ENCODE data around the gene EIF2AK2. TPM values are rescaled to one million over a fixed set of nuclear protein-coding genes. Genes with fewer than 3 reads are reported as not detected.

Gene EIF2AK2
- total RNA-seq, 1 donor from 2014 or later = 17.5 TPM

DNA sequence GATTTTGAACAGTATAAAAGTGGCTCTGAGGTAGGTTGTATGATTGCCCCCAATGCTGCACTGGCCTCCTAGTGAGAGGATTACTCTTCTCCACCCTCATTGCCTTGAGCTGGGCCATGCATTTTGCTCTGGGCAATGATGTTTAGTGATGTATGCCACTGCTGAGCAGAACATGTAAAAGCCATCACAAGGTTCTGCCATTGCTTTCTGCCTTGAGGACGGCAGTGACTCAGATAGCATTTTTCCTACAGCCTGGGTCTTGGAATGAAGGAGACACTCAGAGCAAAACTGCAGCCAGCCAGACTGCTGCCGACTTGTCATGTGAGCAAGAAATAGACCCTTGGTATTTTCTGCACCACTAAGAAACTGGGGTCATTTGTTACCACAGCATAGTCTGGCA, 44.8 kb downstream of the EIF2AK2 start:
- no peak for DNase-seq
- no peak for ATAC-seq (ENCODE audit: poor library complexity)
- intact Hi-C loops (cut with DNase I) = no loop called here

DNA sequence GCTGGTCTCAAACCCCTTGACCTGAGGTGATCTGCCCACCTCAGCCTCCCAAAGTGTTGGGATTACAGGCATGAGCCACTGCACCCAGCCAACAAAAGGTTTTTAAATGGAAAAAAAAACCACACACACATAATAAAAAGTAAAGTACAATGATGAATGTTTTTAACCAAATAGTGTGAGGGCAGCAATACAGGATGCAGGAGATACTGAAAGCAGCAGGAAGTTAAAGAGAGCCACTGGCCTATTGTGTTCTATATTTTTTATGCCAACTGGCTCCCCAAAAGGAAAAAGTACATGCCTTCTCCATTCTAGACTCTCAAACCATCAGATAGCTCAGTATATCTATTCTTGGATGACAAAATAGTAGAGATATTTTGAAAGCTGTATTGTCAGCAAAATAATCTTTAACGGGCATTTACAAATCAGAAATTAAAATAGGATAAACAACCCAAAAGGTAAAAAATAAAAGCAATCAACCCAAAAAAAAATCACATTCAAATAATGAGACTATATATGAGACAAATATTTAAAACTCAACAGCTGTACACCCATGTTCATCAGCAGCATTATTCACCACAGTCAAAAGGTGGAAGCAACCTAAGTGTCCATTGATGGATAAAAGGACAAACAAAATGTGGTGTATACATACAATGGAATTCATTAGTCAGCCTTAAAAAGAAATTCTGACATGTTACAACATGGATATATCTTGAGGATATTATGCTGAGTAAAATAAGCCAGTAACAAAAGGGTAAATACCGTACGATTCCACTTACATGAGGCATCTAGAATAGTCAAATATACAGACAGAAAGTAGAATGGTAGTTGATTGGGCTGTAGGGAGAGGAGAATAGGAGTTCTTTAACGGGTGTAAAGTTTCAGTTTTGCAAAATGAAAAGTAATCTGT, 46.2 kb downstream of the EIF2AK2 start:
- DNase-seq = no peak
- intact Hi-C loops (cut with DNase I) = no loop called here
- no peak for ATAC-seq (ENCODE audit: poor library complexity)

DNA sequence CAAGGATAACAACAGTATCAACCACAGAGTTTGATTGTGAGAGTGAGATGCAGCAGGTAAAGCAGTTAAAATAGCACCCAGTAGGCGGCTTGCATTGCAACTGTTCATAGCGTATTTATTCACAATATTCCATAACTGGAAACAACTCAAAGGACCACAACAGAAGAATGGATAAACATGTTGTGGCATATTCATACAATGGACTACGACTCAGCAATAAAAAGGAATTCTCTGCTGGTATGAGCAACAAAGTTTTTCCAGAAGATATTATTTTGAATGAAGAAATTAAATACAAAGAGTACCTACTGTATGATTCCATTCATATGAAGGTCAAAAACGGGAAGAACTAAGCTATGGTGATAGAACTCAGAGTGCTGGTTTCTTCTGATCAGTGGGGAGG, 47.3 kb downstream of the EIF2AK2 start:
- DNase-seq (no peak), ATAC-seq (ENCODE audit: poor library complexity) (no peak)
- intact Hi-C loops (cut with DNase I) = no loop called here

DNA sequence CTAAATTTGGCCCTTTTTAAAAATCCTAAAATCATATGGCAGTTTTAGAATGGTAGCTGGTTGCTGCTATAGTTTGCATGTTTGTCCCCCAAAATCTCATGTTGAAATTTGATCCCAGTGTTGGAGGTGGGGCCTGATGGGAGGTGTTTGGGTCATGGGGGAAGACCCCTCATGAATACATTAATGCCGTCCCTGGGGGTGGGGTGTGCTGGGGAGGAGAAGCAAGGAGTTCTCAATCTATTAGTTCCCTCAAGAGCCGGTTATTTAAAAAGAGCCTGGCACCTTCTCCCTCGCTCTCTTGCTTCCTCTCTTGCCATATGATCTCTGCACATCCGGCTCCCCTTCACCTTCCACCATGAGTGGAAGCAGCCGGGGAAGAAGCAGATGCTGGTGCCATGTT, 51.6 kb downstream of the EIF2AK2 start:
- intact Hi-C loops (cut with DNase I) = no loop called here
- DNase-seq (no peak), ATAC-seq (ENCODE audit: poor library complexity) (no peak)

DNA sequence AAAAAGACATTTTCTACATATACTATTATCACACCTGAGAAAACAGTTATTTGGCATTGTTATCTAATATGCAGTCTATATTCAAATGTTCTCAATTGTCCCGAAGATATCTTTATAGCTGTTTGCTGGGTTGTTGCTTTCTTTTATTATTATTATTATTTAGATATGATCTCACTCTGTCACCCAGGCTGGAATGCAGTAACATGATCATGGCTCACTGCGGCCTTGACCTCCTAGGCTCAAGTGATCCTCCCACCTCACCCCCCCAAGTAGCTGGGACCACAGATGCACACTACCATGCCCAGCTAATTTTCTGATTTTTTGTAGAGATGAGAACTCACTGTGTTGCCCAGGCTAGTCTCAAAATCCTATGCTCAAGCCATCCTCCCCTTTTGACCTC, 52.6 kb downstream of the EIF2AK2 start:
- no peak for ATAC-seq (ENCODE audit: poor library complexity)
- no peak for DNase-seq
- intact Hi-C loops (cut with DNase I) = no loop called here

DNA sequence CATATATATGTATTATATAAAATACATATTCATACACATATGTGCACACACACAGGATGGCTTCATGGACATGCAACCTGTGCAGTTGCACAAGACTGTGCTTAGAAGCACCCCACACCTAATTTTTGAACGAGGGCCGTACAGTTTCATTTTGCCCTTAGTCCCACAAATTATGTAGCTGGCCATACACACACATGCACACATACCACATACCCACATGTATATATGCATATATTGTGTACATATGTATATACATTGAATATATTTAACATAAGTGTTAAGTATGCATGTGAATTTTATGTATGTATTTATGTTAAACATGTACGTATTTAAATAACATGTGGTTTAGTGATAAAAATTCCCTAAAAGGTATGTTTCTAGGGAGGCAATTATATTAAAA, 54.2 kb downstream of the EIF2AK2 start:
- DNase-seq (no peak), ATAC-seq (ENCODE audit: poor library complexity) (no peak)
- intact Hi-C loops (cut with DNase I) = no loop called here

DNA sequence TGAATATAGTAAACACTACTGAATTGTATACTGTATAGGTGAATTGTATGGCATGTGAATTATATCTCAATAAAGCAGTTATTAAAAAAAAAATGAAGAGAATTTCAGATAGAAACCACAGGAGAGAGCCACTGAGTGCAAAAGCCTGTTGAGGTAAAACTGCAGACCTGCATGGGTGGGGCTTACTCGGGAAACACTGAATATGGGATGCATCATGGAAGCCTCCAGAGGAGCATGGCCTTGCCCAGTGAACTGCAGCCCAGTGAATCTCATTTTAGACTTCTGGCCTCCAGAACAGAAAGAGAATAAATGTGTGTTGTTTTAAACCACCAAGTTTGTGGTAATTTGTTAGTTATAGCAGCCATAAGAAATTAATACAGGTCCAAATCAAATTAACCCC, 56.7 kb downstream of the EIF2AK2 start:
- ATAC-seq (ENCODE audit: poor library complexity) (no peak), DNase-seq (no peak)
- intact Hi-C loops (cut with DNase I) = no loop called here

DNA sequence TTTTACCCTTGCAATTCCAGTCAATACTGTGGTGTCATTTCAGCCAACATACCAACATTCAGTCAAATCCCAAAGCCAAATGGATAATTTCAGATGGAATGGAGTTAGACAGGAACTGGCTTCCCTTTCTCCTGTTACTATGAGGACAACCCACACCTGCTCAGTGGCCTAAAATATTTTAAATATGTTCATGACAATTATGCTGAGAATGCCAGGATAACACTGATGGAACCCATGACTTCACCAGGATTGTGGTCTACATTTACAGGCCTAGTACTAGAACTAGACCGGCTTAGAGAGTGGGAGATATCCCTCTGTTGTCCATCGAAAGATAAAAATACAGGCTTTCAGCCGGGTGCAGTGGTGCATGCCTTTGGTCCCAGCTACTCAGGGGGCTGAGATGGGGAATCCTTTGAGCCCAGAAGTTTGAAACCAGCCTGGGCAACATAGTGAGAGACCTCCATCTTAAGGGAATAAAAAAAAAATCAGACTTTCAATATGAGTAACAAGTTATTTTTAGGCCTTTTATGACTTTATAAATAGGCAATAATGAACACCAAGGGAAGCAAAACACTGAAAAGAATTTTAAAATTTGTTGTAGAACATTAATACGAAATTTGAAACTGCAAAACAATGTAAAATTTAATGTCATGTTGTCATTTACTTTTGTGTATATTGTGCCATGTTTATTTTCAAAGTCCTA, 58.2 kb downstream of the EIF2AK2 start:
- DNase-seq (no peak), ATAC-seq (ENCODE audit: poor library complexity) (no peak)
- intact Hi-C loops (cut with DNase I) = no loop called here

DNA sequence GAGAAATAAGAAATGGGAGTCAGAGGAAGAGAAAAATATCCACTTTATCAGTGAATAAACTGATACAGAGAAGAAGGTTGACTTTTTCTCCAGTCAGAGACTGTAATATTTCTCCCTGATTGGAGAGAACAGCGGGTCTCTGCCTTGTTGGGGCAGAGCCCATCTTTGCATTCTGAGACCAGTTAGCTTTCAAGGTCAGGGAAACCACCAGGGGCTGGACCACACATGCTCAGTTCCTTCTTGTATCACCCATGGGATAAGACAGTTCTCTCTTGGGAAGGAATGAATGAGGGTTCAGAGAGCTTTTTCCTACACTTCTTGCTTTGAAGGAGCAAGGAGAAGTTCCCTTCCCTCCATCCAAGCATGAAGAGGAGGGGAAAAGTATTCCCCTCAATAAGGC, 60.2 kb downstream of the EIF2AK2 start:
- ATAC-seq (ENCODE audit: poor library complexity) (no peak), DNase-seq (no peak)
- intact Hi-C loops (cut with DNase I) = no loop called here

DNA sequence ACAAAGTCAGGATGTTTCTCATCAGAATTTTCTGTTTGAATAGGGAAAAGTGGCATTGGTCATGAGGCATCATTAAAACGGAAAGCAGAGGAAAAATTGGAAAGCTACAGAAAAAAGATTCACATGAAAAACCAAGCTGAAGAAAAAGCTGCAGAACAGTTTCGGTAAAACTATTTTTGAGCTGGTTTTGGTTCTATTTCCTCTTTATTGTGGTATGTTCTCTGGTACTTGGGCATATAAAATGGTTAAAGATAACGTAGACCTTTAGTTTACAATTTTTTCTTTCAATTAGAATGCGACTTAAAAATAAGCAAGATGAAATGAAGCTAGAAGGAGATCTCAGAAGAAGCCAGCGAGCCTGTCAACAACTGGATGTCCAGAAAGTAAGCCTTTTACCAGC, 64.9 kb downstream of the EIF2AK2 start:
- intact Hi-C loops (cut with DNase I) = no loop called here
- DNase-seq (no peak), ATAC-seq (ENCODE audit: poor library complexity) (no peak)

DNA sequence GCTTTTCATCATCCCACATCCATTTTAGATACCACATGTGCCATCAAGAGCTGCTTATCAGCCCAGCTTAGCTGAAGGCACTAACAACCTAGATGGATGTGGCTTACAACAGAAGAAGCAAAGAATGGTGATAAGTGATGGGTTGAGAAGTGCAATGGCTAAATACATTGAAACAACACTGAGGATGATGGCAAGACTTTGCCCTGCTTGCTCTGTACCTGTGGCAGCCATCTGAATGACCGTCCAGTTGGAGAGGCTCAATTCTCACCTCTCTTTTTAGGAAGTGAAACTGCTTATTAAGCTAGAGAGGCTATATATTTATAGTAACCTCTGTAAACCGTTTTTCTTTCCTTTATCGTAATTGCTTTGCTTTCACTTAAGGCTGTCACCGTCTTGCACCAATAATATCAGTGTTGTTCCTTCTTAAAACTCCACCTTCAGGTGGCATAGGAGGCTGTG, 66.7 kb downstream of the EIF2AK2 start:
- no peak for DNase-seq
- intact Hi-C loops (cut with DNase I) = no loop called here
- no peak for ATAC-seq (ENCODE audit: poor library complexity)

DNA sequence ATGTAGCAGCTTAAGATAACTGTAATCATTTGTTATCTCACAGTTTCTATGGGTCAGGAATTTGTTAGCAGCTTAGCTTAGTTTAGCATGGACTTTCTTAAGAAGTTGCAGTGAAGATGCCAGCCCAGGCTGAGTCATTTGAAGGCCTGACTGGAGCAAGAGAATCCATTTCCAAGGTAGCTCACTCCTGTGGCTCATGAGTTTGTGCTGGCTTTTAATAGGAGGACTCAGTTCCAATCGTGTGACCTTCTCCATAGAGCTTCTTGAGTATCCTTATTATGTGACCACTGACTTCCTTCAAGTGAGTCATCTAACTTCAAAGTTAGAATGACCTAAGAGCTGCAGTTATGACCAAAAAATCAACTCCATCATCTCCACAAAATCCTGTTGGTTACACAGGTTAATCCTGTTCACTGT, 71.0 kb downstream of the EIF2AK2 start:
- intact Hi-C loops (cut with DNase I) = no loop called here
- DNase-seq (no peak), ATAC-seq (ENCODE audit: poor library complexity) (no peak)

DNA sequence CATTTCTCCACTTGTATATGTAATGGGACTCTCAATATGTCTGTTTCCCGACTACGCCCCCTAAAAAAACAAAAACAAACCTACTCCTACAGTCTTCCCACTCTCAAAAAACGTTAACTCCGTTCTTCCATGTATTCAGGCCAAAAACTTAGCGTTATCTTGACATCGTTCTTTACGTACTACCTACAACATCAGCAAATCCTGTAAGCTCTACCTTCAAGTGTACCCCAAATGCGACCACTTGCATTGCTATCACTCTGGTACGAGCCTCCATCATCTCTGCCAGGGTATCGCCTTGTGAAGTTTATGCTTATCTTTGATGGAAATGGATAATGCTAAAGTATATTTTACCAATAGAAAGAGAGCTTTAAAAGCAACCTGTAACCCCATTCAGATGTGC, 72.0 kb downstream of the EIF2AK2 start:
- ATAC-seq (ENCODE audit: poor library complexity) (no peak), DNase-seq (no peak)
- intact Hi-C loops (cut with DNase I) = no loop called here

DNA sequence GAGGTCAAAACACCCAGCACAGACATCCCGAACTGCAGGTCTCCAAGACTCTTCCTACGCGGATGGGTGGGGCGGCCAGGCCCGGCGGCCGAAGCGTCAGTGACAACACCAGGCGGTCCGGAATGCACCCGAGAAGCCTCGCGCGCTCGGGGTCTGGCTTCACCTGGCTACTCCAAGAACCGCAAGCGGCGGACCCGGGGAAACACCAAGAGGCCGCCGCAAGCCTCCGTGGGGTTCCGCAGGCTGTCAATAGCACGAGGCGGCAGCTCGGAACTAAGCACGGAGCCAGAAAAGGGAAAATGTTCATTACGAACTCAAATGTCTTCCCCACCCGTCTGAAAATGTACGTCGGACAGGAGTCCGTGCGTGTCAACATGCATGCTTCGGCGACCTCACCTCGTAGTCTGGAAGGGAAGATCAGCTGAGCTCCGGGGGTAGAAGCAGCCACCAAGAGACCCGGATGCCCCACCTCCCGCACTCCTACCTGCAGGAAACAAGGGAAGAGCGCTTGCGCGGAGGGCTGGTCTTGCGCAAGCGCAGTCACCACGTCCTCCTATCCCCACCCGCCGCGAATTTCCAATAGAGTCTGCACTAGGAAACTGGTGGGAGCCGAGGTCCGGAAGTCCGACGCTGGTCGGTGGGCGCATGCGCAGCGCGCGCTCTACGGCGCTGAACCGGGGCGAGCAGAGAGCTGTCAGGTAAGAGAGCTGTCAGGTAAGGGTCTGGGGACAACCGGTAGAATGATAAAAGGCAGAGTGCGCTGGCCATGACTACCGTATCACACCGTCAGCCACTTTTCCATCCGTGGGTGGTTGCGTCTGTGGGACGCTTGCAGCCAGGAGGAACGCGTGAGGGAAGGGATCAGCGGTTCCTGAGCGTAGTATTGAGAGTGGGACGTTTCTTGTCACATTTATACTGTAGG, 72.6 kb downstream of the EIF2AK2 start, which contains the start of the genes GPATCH11 and HEATR5B:
GPATCH11 (plus strand) TSS at position 646 of the 922 bp plus-strand sequence. CDS start 3,864 bp downstream, outside the sequence.
HEATR5B (minus strand) TSS at position 500 of the 922 bp plus-strand sequence. CDS start 958 bp downstream, outside the sequence.
- DNase-seq = peak; percentile 96
- intact Hi-C loops (cut with DNase I) = no loop called here
- peak; percentile 99 for ATAC-seq (ENCODE audit: poor library complexity)

DNA sequence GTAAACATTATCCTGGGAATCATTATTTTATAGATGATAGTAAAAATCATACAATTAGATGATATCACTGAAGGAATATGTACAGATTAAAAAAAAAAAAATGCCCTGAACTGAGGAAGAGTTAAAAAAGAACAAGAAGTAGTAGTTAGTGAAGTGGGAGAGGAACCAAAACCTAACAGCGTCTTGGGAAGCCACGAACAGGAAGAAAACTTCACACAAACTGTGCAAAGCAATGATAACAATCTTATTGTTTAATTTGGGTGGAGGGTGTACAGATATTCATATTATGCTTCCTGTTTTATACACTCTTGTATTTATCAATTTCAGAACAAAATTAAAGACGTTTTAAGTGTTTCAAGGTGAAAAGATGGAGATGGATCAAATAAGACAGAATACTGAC, 76.1 kb downstream of the EIF2AK2 start:
- intact Hi-C loops (cut with DNase I) = no loop called here
- ATAC-seq (ENCODE audit: poor library complexity) (no peak), DNase-seq (no peak)

DNA sequence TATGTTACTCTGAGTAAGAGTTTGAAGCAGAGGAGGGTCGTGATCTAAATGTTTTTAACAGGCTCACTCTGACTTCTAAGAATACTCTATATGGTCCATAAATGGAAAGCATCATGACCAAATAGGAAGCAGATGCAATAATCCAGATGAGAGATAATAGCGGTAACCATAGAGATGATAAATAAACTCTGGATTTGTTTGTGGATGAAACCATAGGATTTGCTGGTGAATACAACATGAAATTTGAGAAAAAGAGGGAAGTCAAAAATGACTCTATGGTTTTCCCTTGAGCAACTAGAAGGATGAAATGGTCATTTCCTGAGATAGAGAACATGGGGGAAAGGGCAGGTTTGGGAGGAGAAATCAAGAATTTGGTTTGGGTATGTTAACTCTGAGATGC, 76.5 kb downstream of the EIF2AK2 start:
- intact Hi-C loops (cut with DNase I) = no loop called here
- DNase-seq (no peak), ATAC-seq (ENCODE audit: poor library complexity) (no peak)

DNA sequence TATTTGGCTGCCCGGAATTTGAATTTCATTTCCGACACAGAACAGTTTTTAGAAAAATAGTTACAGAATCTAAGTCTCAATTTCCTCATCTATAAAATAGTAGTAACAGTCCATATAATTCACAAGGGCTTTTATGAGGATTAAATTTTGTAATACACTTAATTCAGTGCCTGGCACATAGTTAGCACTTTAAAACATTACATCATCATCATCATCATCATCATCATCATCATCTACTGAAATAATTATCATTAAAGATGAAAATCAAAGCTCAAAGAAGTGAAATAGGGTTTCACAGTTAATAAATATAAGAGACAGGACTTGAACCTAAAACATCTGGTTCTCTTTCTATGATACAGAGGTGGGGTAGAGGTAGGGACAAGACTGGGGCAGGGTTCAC, 85.8 kb downstream of the EIF2AK2 start:
- intact Hi-C loops (cut with DNase I) = no loop called here
- DNase-seq (no peak), ATAC-seq (ENCODE audit: poor library complexity) (no peak)

DNA sequence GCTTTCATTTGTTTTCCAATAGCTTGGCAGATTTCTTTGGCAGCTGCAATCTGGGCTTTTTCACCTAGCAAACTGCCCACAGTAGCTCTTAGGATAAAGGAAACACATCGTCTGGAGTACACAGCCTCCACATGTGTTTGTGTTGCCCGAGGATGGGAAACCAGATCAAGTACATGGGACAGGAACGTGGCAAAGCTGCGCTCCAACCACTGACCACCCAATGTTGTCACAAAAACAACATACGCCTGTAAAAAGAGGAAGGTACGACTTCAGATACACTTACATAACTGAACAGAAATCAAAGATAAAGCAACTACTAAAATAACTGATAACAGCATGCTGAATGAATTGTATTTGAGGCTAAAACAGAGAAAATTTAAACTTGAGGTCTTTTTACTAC, 88.1 kb downstream of the EIF2AK2 start:
- DNase-seq (no peak), ATAC-seq (ENCODE audit: poor library complexity) (no peak)
- intact Hi-C loops (cut with DNase I) = loop anchor here (10.0 kb wide), 1 partner anchor 74 kb away; no protein-coding TSS in a partner anchor

DNA sequence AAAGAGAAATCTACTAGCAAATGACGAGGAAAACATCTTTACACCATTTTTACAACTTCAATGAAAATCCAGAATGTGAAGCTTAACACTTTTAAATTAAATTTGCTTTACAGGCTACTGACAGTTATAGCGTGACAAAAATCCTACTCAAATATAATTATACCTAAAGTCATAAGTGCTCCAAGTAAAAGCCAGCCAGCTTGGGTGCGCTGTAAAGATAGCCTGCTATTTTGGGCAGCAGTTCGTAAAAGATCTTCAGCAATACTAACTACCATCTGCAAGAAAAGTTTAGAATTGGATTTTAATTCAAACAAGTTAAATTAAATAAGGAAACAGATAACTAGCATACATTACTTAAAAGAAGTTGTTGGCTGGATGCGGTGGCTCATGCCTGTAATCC, 95.0 kb downstream of the EIF2AK2 start:
- intact Hi-C loops (cut with DNase I) = loop anchor here (10.0 kb wide), 1 partner anchor 67 kb away; no protein-coding TSS in a partner anchor
- ATAC-seq (ENCODE audit: poor library complexity) (peak; percentile 69), DNase-seq (no peak)

All from Right ventricle myocardium superior (tissue), 1 donor.